ENCODE results near the gene EEPD1.
"Not testable (repeated sequence)": the region's sequence is repeated elsewhere in the genome, so short reads cannot be mapped to it uniquely, and the experiment has no call there.

The EEPD1 gene

DNA sequence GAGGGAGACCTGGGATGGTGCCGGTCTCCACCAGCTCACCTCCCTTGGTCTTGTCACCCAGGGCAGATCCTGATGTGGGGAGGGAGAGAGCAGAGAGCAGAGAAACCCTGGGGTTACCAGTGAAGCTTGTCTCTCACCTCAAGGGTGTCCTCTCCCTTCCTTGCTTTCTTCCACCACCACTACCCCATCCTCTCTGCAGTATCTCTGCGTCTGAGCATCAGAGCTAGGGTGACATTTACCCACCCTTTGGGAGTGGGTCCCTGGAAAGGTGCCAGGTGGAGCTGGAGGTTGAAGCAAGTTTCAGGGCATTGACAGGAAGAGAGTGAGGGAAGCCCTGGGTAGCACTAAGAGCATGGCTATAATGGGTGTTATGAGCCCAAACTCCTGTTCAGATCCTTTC lies 161.4 kb downstream of the EEPD1 start:
- no peak for TF ChIP-seq CTCF (IDR thresholded peaks at IDR 0.05; ENCODE audit: extremely low read depth, missing control alignments)

GRCh38 chr7:36315309-36315944 lies 162.4 kb downstream of the EEPD1 start:
- TF ChIP-seq CTCF (IDR thresholded peaks at IDR 0.05; ENCODE audit: extremely low read depth, missing control alignments), result no peak

More for the DNA sequence above, 161.4 kb downstream of the EEPD1 start:
- no peak for DNase-seq (ENCODE audit: low spot score)

GRCh38 chr7:36316319-36316718 lies 163.3 kb downstream of the EEPD1 start:
- no peak for DNase-seq (ENCODE audit: low spot score)
- TF ChIP-seq CTCF (IDR thresholded peaks at IDR 0.05; ENCODE audit: extremely low read depth, missing control alignments), result no peak

More at GRCh38 chr7:36315309-36315944, 162.4 kb downstream of the EEPD1 start:
- no peak for DNase-seq (ENCODE audit: low spot score)

DNA sequence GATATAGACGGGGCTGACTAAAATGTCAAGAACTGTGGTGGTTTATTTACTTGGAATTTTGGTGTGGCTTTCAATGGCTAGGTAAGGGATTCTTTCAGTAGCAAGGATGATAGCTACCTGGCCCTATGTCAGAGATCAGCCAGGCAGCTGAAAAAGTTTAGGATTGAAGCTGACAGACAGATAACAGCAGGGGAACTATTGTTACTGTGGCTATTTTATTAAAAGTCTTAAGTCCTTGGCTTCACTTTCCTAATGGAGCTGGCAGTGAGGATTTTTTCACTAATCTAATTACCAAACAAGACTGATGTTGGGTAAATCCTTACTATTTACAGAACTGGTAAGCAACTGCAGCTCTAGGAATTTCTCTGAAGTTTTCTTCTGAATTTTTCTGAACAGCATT lies 164.2 kb downstream of the EEPD1 start:
- TF ChIP-seq CTCF (IDR thresholded peaks at IDR 0.05; ENCODE audit: extremely low read depth, missing control alignments), result no peak
- no peak for DNase-seq (ENCODE audit: low spot score)

DNA sequence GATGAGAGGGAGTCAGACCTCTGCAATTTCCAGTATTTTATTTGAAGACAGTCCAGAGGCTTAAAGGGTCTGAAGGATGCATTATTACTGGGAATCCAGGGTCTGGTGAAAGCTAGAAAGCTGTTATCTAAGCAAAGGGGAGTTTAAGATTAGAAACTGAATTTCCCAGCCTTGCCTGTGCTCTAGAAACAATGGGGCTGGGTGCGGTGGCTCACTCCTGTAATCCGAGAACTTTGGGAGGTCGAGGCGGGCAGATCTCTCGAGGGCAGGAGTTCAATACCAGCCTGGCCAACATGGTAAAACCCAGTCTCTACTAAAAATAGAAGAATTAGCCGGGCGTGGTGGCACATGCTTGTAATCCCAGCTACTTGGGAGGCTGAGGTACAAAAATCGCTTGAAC lies 165.1 kb downstream of the EEPD1 start:
- TF ChIP-seq CTCF (IDR thresholded peaks at IDR 0.05; ENCODE audit: extremely low read depth, missing control alignments), result no peak

GRCh38 chr7:36321284-36321683 lies 168.2 kb downstream of the EEPD1 start:
- DNase-seq (ENCODE audit: low spot score), result not testable (repeated sequence)

More for the DNA sequence above, 165.1 kb downstream of the EEPD1 start:
- DNase-seq (ENCODE audit: low spot score), result no peak

- DNase-seq (ENCODE audit: low spot score), result no peak
- no peak for TF ChIP-seq CTCF (IDR thresholded peaks at IDR 0.05; ENCODE audit: extremely low read depth, missing control alignments)
These were observed 183.3 kb downstream of the EEPD1 start for GRCh38 chr7:36336390-36336789.

- DNase-seq (ENCODE audit: low spot score), result no peak
- no peak for TF ChIP-seq CTCF (IDR thresholded peaks at IDR 0.05; ENCODE audit: extremely low read depth, missing control alignments)
These were observed 185.2 kb downstream of the EEPD1 start for GRCh38 chr7:36338256-36338655.
